Neuron (in vitro differentiated cells): ENCODE data around the gene GIMAP2.

ENCODE experiments used
- H2AFZ ChIP-seq: one replicate; pipeline ENCODE4 v1.6.1; 2013; ENCODE audit warnings: low read depth, mild to moderate bottlenecking, inconsistent platforms, low read length, moderate library complexity
- H3K27me3 ChIP-seq: one replicate; pipeline ENCODE4 v1.6.1; 2013; ENCODE audit warnings: low read length; ENCODE audit not compliant: insufficient read depth
- H3K36me3 ChIP-seq: one replicate; pipeline ENCODE4 v1.6.1; 2013; ENCODE audit warnings: low read length; ENCODE audit not compliant: insufficient read depth
- H3K4me1 ChIP-seq: one replicate; pipeline ENCODE4 v1.6.1; 2013; ENCODE audit warnings: low read length; ENCODE audit not compliant: insufficient read depth
- H3K4me3 ChIP-seq: 2 replicates; pipeline ENCODE4 v1.5.1; 2013; ENCODE audit warnings: mild to moderate bottlenecking, low read length, moderate library complexity
- H3K9me3 ChIP-seq: one replicate; pipeline ENCODE4 v1.6.1; 2013; ENCODE audit warnings: low read length

Gene GIMAP2

GRCh38 chr7:150742286-150742968 is 56.9 kb downstream of the GIMAP2 start:
- Histone ChIP-seq H3K9me3 (no peaks in the 10 kb centered on the region), H3K36me3 (no peaks in the 10 kb centered on the region), H3K4me1 (no peaks in the 10 kb centered on the region), H3K27me3 (peaks cover 4% of the 10 kb centered on the region), H3K4me3 (no peak overlapping the region), H2AFZ (no peak overlapping the region)
